ENCODE results near the gene ERAP2. TPM values are rescaled to one million over a fixed set of nuclear protein-coding genes. Genes with fewer than 3 reads are reported as not detected.

Gene ERAP2
- polyA plus RNA-seq, 1 donor from 2014 or later: not detected

GRCh38 chr5:96945144-96945897 is 69.0 kb downstream of the ERAP2 start:
- Histone ChIP-seq H3K9me2 (ENCODE audit: insufficient read depth, low read length) (no peaks in the 10 kb centered on the region), H3K79me2 (replicated peaks; ENCODE audit: insufficient read depth, low read length) (peaks cover 8% of the 10 kb centered on the region), H4K20me1 (ENCODE audit: insufficient read depth) (no peaks in the 10 kb centered on the region), H3K27me3 (ENCODE audit: insufficient read depth, low read depth, low read length) (no peaks in the 10 kb centered on the region), H3K9me3 (ENCODE audit: low read length) (no peaks in the 10 kb centered on the region), H3K4me2 (ENCODE audit: low read length) (no peak overlapping the region), H3F3A (ENCODE audit: insufficient read depth, low read length, poor library complexity, severe bottlenecking) (no peaks in the 10 kb centered on the region), H2AFZ (ENCODE audit: low read depth, low read length) (no peak overlapping the region), H3K9ac (ENCODE audit: low read length) (no peak overlapping the region), H3K27ac (ENCODE audit: low read length) (no peak overlapping the region), H3K36me3 (ENCODE audit: insufficient read depth, low read length) (no peaks in the 10 kb centered on the region), H3K4me3 (ENCODE audit: low read length) (no peak overlapping the region)
- TF ChIP-seq EZH2 (IDR thresholded peaks at IDR 0.05; ENCODE audit: borderline replicate concordance, insufficient read depth, low read length, poor library complexity, severe bottlenecking) (no peak), EP300 (conservative IDR thresholded peaks at IDR 0.05; ENCODE audit: poor library complexity, severe bottlenecking) (no peak), TAF1 (IDR thresholded peaks at IDR 0.05; ENCODE audit: low read depth) (no peak)

- Histone ChIP-seq H3K4me2 (ENCODE audit: low read length) (no peak overlapping the region), H3K79me2 (replicated peaks; ENCODE audit: insufficient read depth, low read length) (peaks cover 4% of the 10 kb centered on the region), H3K9me2 (ENCODE audit: insufficient read depth, low read length) (no peaks in the 10 kb centered on the region), H3K9me3 (ENCODE audit: low read length) (no peaks in the 10 kb centered on the region), H2AFZ (ENCODE audit: low read depth, low read length) (no peak overlapping the region), H3F3A (ENCODE audit: insufficient read depth, low read length, poor library complexity, severe bottlenecking) (no peaks in the 10 kb centered on the region), H3K9ac (ENCODE audit: low read length) (no peak overlapping the region), H3K4me3 (ENCODE audit: low read length) (no peak overlapping the region), H4K20me1 (ENCODE audit: insufficient read depth) (no peaks in the 10 kb centered on the region), H3K27ac (ENCODE audit: low read length) (no peak overlapping the region), H3K36me3 (ENCODE audit: insufficient read depth, low read length) (no peaks in the 10 kb centered on the region), H3K27me3 (ENCODE audit: insufficient read depth, low read depth, low read length) (no peaks in the 10 kb centered on the region)
- TF ChIP-seq CTCF (IDR thresholded peaks at IDR 0.05; ENCODE audit: poor library complexity, severe bottlenecking): no peak
- no peak for TF ChIP-seq RAD21 (conservative IDR thresholded peaks at IDR 0.05)
- TF ChIP-seq REST (IDR thresholded peaks at IDR 0.05; ENCODE audit: borderline replicate concordance): no peak
- TF ChIP-seq MXI1 (conservative IDR thresholded peaks at IDR 0.05; ENCODE audit: poor library complexity, severe bottlenecking): no peak
- no peak for TF ChIP-seq POLR2AphosphoS5 (IDR thresholded peaks at IDR 0.05)
- TF ChIP-seq TAF1 (IDR thresholded peaks at IDR 0.05; ENCODE audit: low read depth): no peak
- TF ChIP-seq EZH2 (IDR thresholded peaks at IDR 0.05; ENCODE audit: borderline replicate concordance, insufficient read depth, low read length, poor library complexity, severe bottlenecking): no peak
- TF ChIP-seq SMC3 (conservative IDR thresholded peaks at IDR 0.05; ENCODE audit: poor library complexity): no peak
- TF ChIP-seq EP300 (conservative IDR thresholded peaks at IDR 0.05; ENCODE audit: poor library complexity, severe bottlenecking): no peak
Measured at GRCh38 chr5:96946381-96946780, 70.1 kb downstream of the ERAP2 start.
